ENCODE results near the gene CCDC6.
"Not testable (repeated sequence)": the region's sequence is repeated elsewhere in the genome, so short reads cannot be mapped to it uniquely, and the experiment has no call there.

The CCDC6 gene

GRCh38 chr10:59906417-59907202 lies at the start of gene CCDC6:
Gene CCDC6, minus strand, starts transcription at chr10:59906556. Its CDS starts 132 bp downstream, at chr10:59906424.
- peak; percentile 86 to 88 for DNase-seq (ENCODE audit: low read depth in 2 of 2)

GRCh38 chr10:59954296-59954695 lies 47.9 kb upstream of the CCDC6 start:
- DNase-seq (ENCODE audit: low read depth in 2 of 2), result no peak

- not testable (repeated sequence) for DNase-seq (ENCODE audit: low read depth in 2 of 2)
Measured at GRCh38 chr10:59953711-59954110, 47.4 kb upstream of the CCDC6 start.

- DNase-seq (ENCODE audit: low read depth in 2 of 2), result no peak
Measured at GRCh38 chr10:59950105-59950504, 43.7 kb upstream of the CCDC6 start.

GRCh38 chr10:59949608-59950007 lies 43.3 kb upstream of the CCDC6 start:
- no peak for DNase-seq (ENCODE audit: low read depth in 2 of 2)

- no peak for DNase-seq (ENCODE audit: low read depth in 2 of 2)
Measured at GRCh38 chr10:59945991-59946390, 39.6 kb upstream of the CCDC6 start.

GRCh38 chr10:59945590-59945989 lies 39.2 kb upstream of the CCDC6 start:
- DNase-seq (ENCODE audit: low read depth in 2 of 2), result no peak

- no peak for DNase-seq (ENCODE audit: low read depth in 2 of 2)
Measured at GRCh38 chr10:59944339-59944935, 38.1 kb upstream of the CCDC6 start.

GRCh38 chr10:59942556-59942955 lies 36.2 kb upstream of the CCDC6 start:
- DNase-seq (ENCODE audit: low read depth in 2 of 2), result no peak

GRCh38 chr10:59937720-59938119 lies 31.4 kb upstream of the CCDC6 start:
- DNase-seq (ENCODE audit: low read depth in 2 of 2), result no peak

GRCh38 chr10:59934701-59935100 lies 28.3 kb upstream of the CCDC6 start:
- no peak for DNase-seq (ENCODE audit: low read depth in 2 of 2)

- not testable (repeated sequence) for DNase-seq (ENCODE audit: low read depth in 2 of 2)
Measured at GRCh38 chr10:59930788-59931521, 24.6 kb upstream of the CCDC6 start.

- DNase-seq (ENCODE audit: low read depth in 2 of 2), result no peak
Measured at GRCh38 chr10:59926086-59926485, 19.7 kb upstream of the CCDC6 start.

GRCh38 chr10:59922907-59923306 lies 16.6 kb upstream of the CCDC6 start:
- DNase-seq (ENCODE audit: low read depth in 2 of 2), result no peak

- DNase-seq (ENCODE audit: low read depth in 2 of 2), result no peak
Measured at GRCh38 chr10:59917922-59918321, 11.6 kb upstream of the CCDC6 start.

GRCh38 chr10:59913547-59914237 lies 7.3 kb upstream of the CCDC6 start:
- DNase-seq (ENCODE audit: low read depth in 2 of 2), result no peak

GRCh38 chr10:59910867-59911266 lies 4.5 kb upstream of the CCDC6 start:
- DNase-seq (ENCODE audit: low read depth in 2 of 2), result no peak

GRCh38 chr10:59909815-59910214 lies 3.5 kb upstream of the CCDC6 start:
- DNase-seq (ENCODE audit: low read depth in 2 of 2), result no peak

- no peak for DNase-seq (ENCODE audit: low read depth in 2 of 2)
Measured at GRCh38 chr10:59908808-59909143, 2.4 kb upstream of the CCDC6 start.

- no peak for DNase-seq (ENCODE audit: low read depth in 2 of 2)
Measured at GRCh38 chr10:59907918-59908807, 1.8 kb upstream of the CCDC6 start.

GRCh38 chr10:59907537-59907917 lies 1.2 kb upstream of the CCDC6 start:
- DNase-seq (ENCODE audit: low read depth in 2 of 2), result no peak
